SKM-1 treated with dmso at 0.1 percent for 144 hours (cell line): ENCODE measurements around the gene TCOF1.

Experiments
- DNase-seq: peaks from one replicate; lab custom pipeline; 2025; ENCODE audit not compliant: unreplicated experiment; lab: John Stamatoyannopoulos, UW

Gene TCOF1

DNA sequence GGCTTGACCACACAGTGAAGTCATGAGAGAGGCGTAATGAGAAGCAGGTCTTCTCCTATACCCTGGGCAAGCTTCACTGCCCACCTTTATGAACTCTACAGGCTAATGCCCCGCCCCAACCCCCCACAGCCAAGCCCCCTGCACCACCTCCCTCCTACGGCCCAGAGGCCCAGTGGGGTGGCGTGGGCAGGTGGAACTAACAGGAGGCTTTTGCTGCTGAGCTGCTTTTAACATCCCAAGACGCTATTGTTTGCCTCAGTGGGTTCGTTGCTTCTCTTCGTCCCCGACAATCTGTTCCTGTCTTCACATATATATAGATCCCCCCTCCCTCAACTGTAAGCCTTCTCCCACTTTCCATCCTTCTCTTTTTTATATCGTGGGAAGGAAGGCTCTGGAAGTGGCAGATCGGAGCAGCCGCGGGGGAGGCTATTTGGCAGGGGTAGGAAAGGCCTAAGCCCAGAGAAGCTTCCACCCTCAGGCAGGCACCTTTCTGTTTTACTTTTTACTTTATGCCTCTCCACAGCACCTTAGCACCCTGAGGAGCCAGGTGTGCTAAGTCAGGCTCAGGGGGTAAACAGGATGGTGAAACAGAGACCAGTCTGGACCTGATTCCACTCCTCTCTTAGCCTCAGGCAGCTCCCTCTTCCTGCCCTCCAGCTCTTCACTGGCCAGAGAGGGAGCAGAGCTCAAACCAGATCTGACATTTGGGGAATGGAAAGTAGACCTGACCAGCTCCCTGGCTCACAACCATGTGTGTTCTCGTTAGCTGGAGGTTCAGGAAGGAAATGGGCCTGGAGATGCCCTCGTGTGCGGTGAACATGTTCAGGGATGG lies 28.7 kb downstream of the TCOF1 start:
- no peak for DNase-seq

DNA sequence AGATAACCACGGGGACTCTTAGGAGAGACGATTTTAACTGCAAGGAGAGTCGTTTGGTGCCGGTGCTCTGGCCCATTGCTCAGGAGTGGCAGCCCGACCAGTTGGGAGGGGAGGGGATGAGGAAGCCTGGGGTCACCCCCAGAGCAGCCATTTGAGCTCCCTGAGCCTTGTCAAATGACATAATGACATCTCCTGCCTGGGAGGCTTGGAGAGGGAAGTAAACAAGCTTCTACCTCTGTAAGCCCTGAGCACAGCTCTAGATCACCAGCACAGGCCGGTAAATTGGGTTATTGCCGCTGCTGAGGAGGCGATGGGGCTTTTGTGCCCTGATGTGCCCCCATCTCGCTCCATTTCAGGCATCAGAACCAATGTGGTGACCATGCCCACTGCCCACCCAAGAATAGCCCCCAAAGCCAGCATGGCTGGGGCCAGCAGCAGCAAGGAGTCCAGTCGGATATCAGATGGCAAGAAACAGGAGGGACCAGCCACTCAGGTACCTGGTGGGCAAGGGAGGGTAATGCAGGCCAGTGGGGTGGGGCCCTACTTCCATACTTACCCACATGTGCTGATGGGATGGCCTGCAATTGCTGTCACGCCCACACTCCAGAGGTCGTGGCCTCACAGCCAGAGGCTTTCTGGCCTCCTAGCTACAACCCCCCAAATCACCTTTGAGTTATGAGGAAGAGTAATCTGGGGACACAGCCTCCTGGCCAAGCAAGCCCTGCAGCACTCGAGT lies 32.2 kb downstream of the TCOF1 start:
- no peak for DNase-seq

DNA sequence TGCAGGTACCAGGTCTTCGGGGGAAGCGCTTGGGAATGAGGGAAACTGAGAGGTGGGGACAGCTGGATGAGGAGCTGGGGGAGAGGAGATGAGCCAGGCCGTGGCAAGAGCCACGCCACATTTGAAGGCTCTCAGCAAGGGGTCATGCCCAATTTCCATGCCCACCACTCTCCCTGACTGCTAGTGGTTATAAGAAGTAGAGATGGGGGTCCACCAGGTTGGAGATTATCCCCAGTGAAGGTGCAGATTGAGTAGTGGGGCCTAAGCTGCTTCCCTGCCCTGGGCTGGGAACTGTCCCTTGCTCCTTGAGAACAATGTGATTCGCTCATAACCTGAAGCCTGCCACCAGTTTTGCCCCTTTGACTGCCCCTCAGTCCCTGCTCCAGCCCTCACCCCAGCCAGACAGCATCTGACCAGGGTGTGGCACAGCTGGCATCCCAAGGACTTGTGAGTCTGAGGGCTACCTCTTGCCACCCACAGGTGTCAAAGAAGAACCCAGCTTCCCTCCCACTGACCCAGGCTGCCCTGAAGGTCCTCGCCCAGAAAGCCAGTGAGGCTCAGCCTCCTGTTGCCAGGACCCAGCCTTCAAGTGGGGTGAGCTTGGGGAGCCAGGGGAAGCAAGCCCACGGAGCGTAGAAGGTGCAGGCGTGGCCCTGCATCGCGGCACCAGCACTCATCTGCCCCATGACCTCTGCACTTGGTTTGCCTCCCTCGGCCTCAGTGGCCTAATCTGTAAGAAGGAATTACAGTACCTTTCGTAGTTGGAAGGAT lies 33.8 kb downstream of the TCOF1 start:
- no peak for DNase-seq

DNA sequence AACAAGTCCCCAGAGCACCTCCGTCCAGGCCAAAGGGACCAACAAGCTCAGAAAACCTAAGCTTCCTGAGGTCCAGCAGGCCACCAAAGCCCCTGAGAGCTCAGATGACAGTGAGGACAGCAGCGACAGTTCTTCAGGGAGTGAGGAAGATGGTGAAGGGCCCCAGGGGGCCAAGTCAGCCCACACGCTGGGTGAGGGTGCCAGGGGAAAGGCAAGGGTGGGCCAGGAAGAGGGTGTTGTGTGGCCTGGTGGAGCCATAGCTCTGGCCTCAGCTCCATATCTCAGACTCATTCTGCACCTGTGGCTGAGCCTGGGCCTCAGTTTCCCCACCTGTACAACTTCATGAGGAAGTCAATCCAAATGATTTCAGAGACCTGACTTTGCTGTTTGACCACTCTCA lies 34.5 kb downstream of the TCOF1 start:
- no peak for DNase-seq

DNA sequence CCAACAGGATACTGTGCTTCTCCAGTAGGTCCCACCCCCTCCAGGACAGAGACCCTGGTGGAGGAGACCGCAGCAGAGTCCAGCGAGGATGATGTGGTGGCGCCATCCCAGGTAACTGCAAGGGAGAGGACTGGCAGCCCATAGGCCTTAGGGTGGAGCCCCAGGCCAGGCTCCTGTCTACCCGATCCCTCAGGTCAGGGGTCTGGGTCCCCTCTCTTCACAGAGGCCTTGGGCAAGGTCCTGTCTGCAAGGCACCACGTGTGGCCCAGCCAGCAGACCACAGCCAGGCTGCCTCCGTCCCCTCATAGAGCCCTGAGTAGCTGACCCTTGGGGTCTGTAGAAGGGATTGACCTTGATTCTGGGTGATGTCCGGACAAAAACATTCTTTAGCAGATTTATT lies 35.2 kb downstream of the TCOF1 start:
- no peak for DNase-seq

DNA sequence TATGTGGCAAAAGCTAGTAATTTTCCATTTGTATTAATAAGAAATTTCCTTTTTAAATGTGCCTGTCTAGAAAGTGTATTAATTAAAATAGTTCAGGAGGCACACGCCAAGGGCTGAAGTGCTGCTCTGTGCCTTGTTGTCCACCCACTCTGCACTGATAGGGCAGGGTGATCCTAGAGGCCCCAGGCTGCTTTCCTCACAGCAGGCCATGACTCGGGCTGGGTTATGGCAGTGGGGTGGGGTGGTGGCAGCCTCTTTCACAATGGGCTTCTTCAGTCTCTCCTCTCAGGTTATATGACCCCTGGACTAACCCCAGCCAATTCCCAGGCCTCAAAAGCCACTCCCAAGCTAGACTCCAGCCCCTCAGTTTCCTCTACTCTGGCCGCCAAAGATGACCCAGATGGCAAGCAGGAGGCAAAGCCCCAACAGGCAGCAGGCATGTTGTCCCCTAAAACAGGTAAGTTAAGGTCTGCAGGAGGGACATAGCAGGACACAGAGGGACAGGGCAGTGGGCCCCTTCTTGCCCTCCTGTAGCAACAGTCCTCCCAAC lies 35.7 kb downstream of the TCOF1 start:
- DNase-seq = no peak

DNA sequence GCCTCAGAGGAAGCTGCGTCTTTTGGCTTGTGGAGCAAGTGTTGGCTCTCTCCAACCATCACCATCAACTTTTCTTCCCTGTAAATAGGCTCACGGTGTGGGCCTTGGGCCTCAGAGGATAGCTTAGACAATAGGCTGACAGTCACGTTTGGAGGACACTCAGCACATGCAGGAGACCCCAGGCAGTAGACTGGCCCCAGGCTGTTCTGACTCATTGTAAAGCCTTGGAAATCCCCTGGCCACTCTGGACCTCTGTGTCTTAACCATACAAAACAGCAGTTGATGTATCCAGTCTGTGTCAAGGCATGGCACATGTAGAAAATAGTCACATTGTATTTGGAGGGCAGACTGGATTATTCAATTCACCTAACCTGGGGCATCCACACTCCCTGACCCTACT lies 36.6 kb downstream of the TCOF1 start:
- no peak for DNase-seq

DNA sequence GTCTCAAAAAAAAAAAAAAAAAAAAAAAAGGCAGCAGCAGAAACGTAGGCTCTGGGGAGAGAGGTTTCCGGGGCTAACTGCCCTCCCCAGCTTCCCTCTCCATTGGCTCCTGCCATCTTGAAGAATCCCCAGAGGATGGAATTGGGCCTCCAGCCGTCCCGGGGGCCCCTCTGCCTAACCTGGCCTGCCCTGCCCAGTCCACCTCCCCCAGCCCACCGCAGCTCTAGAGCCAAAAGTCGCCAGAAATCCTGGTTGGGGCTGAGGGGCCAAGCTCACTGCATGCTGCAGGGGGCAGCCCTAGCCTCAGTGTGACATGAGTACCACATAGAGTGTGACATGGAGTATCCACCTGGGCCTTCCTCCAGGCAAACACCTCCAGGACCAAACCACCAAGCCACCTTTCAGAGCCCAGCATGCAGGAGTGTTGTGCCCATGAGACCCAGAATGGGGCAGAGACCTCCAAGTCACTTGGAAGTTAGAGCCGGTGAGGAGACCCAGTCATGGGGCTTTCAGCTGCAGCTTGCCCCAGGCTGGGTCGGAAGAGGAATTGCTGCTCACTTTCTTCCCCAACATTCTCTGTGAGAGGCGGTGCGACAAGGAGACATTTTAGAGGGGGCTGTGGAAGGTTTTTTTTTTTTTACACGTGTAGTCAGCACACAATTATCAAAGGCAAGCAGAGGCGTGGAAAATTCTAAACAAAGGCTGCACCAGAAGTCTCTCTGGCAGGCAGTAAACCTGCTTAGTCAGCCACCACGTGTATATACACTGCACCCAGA lies 37.6 kb downstream of the TCOF1 start:
- DNase-seq = no peak

DNA sequence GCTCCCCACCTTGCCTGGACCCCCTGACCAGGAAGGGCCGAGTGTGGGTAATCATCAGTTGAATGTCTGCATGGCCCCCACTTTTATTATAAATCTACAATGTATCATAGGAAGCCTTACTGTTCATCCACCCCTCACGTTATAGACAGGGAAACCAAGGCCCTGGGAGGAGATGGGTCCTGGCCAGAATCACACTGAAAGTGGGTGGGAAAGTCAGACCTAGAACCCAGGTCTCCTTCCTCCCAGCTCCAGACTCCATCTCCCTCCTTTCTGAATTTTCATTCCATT lies 38.1 kb downstream of the TCOF1 start:
- DNase-seq = no peak

DNA sequence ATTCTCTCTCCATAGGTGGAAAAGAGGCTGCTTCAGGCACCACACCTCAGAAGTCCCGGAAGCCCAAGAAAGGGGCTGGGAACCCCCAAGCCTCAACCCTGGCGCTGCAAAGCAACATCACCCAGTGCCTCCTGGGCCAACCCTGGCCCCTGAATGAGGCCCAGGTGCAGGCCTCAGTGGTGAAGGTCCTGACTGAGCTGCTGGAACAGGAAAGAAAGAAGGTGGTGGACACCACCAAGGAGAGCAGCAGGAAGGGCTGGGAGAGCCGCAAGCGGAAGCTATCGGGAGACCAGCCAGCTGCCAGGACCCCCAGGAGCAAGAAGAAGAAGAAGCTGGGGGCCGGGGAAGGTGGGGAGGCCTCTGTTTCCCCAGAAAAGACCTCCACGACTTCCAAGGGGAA lies 38.8 kb downstream of the TCOF1 start:
- DNase-seq = no peak

DNA sequence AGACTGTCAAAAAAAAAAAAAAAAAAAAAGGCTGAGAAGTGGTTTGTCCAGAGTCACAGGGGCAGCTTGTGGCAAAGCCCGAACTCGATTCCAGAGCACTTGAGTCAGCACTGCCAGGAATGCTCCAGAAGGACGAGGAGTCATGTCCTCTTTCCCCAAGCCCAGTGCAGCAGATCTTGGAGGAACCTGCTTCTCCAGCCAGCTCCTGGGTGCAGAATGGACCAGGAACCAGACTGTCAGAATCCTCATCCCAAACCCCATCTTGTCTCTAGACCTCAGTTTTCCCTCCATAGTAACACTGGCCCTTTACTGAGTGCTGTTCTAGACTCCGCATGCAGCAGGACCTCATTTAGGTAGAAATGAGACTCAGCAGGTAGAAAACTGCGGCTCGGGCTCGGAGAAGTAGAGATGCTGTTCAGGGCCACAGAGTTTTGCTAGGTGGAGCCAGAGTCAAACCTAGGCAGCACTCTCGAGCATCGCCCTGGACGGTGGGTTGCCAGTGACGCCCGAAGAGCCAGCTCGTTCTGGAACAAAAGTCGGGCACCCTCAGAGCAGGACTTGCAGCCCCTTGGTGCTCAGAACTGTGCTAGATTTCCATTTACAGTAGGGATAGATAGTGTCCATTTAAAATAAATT lies 39.8 kb downstream of the TCOF1 start:
- no peak for DNase-seq

DNA sequence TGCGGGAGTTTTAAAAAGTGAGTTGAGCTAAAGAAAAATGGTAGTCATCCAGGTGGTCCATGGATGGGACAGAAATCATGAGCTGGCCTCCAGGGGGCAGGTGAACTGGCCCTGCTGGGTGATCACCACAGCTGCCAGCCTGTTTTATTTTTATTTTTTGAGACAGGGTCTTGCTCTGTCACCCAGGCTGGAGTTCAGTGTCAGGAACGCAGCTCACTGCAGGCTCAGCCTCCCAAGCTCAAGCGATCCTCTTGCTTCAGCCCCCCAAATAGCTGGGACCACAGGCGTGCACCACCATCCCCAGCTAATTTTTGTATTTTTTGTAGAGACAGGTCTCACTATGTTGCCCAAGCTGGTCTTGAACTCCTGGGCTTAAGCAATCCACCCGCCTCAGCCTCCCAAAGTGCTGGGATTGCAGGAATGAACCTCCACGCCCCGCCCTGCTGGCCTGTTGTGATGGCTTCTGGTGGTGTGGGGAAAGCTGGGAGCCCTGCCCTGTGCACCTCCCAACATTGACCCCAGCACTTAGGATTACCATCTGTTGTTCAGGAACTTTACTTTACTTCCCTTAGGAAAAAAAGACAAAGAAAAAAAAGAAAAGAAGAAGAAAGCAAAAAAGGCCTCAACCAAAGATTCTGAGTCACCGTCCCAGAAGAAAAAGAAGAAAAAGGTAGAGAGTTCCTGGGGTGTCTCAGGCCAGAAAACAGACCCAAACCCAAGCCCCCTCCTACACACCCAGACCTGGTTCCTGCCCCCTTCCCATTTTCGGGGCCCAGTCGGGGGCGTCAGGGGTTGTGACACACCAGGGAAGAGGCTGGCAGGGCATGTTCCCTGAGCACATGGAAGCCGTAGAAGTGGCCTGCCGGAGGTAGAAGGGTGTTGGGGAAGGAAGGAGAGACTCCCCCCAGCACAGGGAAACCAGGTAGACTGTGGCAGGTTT lies 40.6 kb downstream of the TCOF1 start:
- no peak for DNase-seq

DNA sequence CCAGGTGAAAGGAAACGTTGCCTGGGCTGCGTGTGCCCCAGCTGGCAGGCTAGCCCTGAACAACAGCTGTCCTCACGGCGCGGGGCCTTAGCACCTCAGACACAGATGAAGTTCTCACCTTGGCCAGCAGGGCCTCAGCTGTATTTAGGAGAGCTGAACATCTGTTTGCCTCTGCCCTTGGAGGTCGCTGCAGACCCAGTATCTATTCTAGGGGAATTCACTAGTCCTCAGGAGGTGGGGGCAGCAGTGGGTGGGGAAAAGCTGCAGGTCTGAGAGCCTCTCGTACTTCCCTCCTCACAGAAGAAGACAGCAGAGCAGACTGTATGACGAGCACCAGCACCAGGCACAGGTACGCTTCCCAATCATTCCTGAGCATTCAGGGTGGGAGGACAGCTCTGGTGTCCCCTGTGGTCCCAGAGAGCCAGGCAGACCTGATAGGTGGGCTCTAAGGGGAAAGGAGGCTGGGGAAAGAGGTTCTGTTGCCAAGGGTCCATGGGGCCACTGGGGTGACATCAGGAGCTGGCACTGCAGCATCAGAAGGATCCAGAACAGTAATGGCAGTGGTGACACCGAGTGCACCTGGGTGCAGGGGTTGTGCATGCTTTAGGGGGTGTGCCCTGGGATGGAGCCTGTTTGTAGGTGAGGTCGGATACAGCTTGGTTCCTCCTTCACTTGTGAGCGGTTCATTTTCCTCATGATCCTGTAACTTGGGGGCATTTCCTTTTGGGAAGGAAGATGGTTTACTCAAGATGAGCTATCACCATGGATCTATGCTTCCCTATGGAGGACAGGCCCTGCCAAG lies 41.4 kb downstream of the TCOF1 start:
- no peak for DNase-seq

DNA sequence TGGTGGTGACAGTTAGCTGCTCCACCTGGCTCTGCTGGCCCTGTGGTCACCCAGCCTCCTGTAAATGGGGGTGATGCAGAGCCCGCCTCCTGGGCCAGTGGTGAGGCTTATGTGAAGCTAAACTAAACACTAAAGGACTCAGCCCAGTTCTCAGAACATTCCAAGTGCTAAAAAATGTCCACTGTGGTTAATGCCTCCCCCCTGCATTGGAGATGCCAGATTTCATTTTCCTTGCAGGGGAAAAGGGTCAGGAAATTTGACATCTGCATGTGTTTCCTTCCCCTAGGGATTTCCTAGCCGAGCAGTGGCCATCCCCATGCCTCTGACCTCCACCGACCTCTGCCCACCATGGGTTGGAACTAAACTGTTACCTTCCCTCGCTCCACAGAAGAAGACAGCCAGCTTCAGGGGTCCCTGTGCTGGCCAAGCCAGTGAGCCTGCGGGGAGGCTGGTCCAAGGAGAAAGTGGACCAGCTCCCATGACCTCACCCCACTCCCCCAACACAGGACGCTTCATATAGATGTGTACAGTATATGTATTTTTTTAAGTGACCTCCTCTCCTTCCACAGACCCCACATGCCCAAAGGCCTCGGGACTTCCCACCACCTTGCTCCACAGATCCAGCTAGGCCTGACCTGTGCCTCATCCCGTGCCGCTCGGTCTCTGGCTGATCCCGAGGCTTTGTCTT lies 42.2 kb downstream of the TCOF1 start:
- DNase-seq = no peak

DNA sequence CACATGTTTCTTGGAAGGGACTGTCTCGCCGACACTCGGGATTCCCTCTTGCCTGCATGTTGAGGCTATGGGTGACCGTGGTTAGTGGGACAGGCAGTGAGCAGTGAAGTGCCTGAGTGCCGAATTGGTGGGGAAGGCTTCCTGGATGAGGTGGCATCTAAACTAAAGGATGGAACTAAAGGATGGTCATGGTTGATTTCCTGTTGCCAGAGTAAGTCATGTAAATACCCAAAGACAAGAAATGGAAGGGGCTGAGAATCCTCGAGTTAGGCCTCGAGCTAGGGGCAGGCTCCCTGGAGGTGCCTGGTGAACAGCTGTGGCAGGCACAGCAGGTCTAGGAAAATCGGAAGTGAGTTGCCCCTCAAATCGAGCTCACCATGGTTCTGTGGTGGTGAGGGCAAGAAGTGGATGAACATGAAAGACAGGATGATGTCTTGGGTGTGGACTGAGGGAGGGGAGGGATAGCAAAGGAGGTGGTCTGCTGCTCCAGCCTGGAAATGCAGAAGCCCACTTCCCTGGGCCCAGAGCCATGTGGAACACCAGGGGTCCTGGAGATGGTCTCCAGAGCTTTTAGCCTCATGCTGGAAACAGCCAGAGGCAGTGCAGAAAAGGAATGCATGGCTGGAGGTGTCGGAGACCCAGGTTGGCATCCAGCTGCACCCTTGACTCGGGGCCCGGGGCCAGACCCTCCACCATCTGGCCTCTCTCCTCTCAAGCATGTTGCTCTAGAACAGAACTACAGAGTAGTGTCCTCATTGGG lies 43.0 kb downstream of the TCOF1 start:
- DNase-seq = no peak

DNA sequence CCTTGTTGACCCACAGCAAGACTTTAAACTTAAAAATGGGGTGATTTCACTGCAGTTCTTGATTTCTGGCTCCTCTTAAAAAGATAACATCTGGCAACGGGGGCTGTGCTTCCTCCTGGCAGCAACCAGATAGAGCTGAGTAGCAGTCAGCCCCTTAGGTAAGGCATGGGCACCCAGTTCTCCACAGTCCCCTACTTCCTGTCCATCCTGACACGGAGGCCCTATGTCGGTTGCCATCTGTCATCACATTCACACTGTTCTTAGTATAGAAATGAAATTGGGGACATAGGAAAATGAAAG lies 43.5 kb downstream of the TCOF1 start:
- DNase-seq = no peak

DNA sequence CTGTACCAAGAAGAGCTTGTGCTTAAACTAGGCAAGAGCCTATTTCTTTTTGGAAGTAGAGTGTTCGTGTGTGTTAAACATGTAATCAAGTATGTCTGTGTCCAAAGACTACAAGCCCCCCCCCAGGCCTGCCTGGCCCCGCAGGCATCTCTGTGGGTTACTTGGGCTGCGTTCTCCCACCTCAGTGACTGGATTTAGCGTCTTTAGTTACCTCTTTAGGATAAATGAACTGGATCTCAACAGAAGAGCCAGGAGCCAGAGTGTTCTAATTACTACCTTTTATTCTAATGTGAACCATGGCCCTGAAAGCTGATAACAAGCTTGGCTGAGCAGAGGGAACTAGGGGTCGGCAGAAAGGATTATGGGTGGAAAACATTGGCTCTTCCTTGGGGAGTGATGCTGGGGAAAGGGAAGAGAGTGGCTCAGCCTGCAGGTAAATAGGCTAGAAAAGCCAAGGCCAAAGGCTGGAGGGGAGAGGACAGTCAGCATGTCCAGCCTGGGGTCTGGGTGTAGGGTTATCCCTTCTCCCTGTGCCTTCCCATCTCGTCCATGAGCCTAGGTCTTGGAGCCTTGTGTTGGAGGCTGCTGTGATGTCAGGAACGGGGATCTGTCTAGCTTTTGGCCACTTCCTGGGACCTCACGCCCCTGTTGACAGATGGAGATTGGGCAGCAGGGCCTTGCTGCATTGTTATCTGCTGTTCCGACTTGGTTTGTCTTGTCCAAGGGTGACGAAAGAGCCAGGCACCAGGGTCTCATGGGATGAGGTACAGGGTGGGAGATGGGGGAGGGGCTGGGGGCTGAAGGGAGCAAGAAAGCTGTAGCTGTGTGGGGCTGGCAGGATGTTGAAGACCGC lies 44.1 kb downstream of the TCOF1 start:
- no peak for DNase-seq
